ENCODE measurements around the gene MPHOSPH6. TPM values are rescaled to one million over a fixed set of nuclear protein-coding genes. Genes with fewer than 3 reads are reported as not detected.

MPHOSPH6 gene
- total and polyA plus RNA-seq, 2 donors (not counting 3 experiments of a cell fraction or from before 2014, with no cell fraction given) = 10.9 to 32.0 TPM

- dilution Hi-C loops (cut with MboI; ENCODE audit: extremely low pct_ligation_motif_present, low sequenced_read_pairs) (no loop called here), intact Hi-C loops (cut with micrococcal nuclease) (no loop called here)
- DNase-seq (ENCODE audit: low read depth, low spot score) (no peak), FAIRE-seq (no peak)
- Histone ChIP-seq H3K79me2 (ENCODE audit: control insufficient read depth, insufficient read depth, low read length) (peaks cover 10% of the 10 kb centered on the region), H3K36me3 (ENCODE audit: control insufficient read depth in 2 of 2, extremely low read depth in 1 of 2, insufficient read depth in 2 of 2, low read length in 2 of 2) (peaks cover 3 to 6% of the 10 kb centered on the region in 2 experiments), H3K4me3 (replicated peaks in 1 of 3; ENCODE audit: insufficient read depth in 1 of 3, low read depth in 1 of 3, low read length in 3 of 3) (no peak overlapping the region), H3K9me3 (replicated peaks; ENCODE audit: control insufficient read depth, insufficient read depth, low read length) (no peaks in the 10 kb centered on the region), H4K20me1 (replicated peaks; ENCODE audit: control insufficient read depth, extremely low read depth, insufficient read depth, low read length) (no peaks in the 10 kb centered on the region), H3K27ac (ENCODE audit: insufficient read depth, low read depth, low read length) (no peak overlapping the region), H3K27me3 (ENCODE audit: control insufficient read depth in 2 of 2, insufficient read depth in 2 of 2, low read length in 2 of 2) (no peaks in the 10 kb centered on the region), H2AFZ (ENCODE audit: low read depth, low read length) (no peak overlapping the region), H3K4me2 (ENCODE audit: insufficient read depth, low read length) (no peak overlapping the region), H3K4me1 (ENCODE audit: control insufficient read depth, extremely low read depth, insufficient read depth, low read length) (no peaks in the 10 kb centered on the region), H3K9ac (replicated peaks; ENCODE audit: extremely low read depth, insufficient read depth, low read length) (no peak overlapping the region), H3K9me1 (replicated peaks; ENCODE audit: control insufficient read depth, extremely low read depth, insufficient read depth, low read length) (no peaks in the 10 kb centered on the region)
- ChIA-PET CTCF (no interaction called here), POLR2A (no interaction called here)
- TF ChIP-seq GATA2 (IDR thresholded peaks at IDR 0.05; ENCODE audit: insufficient read depth, insufficient read length, low read depth, low read length) = no peak
- no peak for TF ChIP-seq POLR2AphosphoS5 (IDR thresholded peaks at IDR 0.05; ENCODE audit: insufficient read depth, low read depth, low read length)
- TF ChIP-seq CTCF (IDR thresholded peaks at IDR 0.05; ENCODE audit: extremely low read depth in 1 of 2, insufficient read depth in 1 of 2, low read depth in 1 of 2, low read length in 2 of 2) = no peak
- TF ChIP-seq, protein P1, sequence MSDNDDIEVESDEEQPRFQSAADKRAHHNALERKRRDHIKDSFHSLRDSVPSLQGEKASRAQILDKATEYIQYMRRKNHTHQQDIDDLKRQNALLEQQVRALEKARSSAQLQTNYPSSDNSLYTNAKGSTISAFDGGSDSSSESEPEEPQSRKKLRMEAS (IDR thresholded peaks at IDR 0.05; ENCODE audit: insufficient read depth, insufficient read length) = no peak
- TF ChIP-seq FOS (IDR thresholded peaks at IDR 0.05; ENCODE audit: borderline replicate concordance, insufficient read depth, low read length) = no peak
- no peak for TF ChIP-seq EZH2 (IDR thresholded peaks at IDR 0.05; ENCODE audit: borderline replicate concordance, low read depth, low read length, severe bottlenecking)
- TF ChIP-seq MYC (IDR thresholded peaks at IDR 0.05; ENCODE audit: low read depth, low read length) = no peak
- TF ChIP-seq JUN (IDR thresholded peaks at IDR 0.05; ENCODE audit: borderline replicate concordance, insufficient read depth, insufficient read length, low read depth) = no peak
- TF ChIP-seq POLR2A (IDR thresholded peaks at IDR 0.05; ENCODE audit: low read depth, low read length) = no peak
- no TSS peak for BruUV-seq (replicated peaks)
These were observed 20.5 kb downstream of the MPHOSPH6 start for GRCh38 chr16:82149536-82149935.

Measured in endothelial cell of umbilical vein (primary cell).